Parathyroid adenoma (tissue), 2 donors: ENCODE results near the gene PATZ1.

Source experiments
- H2AFZ ChIP-seq: fragments of 300-600 bp; sonication (generic); one replicate; pipeline ENCODE4 v1.7.0; 2017; ENCODE audit warnings: antibody characterized with exemption, mild to moderate bottlenecking
- H3K27ac ChIP-seq: fragments of 300-600 bp; sonication (generic); one replicate; pipeline ENCODE4 v1.7.0; 2017
- H3K27me3 ChIP-seq: fragments of 300-600 bp; sonication (generic); one replicate; pipeline ENCODE4 v1.7.0; 2017; ENCODE audit warnings: low read length; ENCODE audit not compliant: control insufficient read depth, insufficient read depth
- H3K36me3 ChIP-seq: fragments of 300-600 bp; sonication (generic); one replicate; pipeline ENCODE4 v1.7.0; 2017; ENCODE audit warnings: low read length; ENCODE audit not compliant: control insufficient read depth, insufficient read depth
- H3K4me1 ChIP-seq: fragments of 300-600 bp; sonication (generic); one replicate; pipeline ENCODE4 v1.7.0; 2017; ENCODE audit warnings: control low read depth
- H3K4me2 ChIP-seq: fragments of 300-600 bp; sonication (generic); one replicate; pipeline ENCODE4 v1.7.0; 2017; ENCODE audit warnings: low read length
- H3K4me3 ChIP-seq: fragments of 300-600 bp; sonication (generic); one replicate; pipeline ENCODE4 v1.7.0; 2017; ENCODE audit warnings: low read depth, low read length
- H3K79me2 ChIP-seq: fragments of 300-600 bp; sonication (generic); one replicate; pipeline ENCODE4 v1.7.0; 2017; ENCODE audit warnings: control low read depth
- H3K9ac ChIP-seq: fragments of 300-600 bp; sonication (generic); one replicate; pipeline ENCODE4 v1.7.0; 2017; ENCODE audit warnings: mild to moderate bottlenecking
- H3K9me3 ChIP-seq: fragments of 300-600 bp; sonication (generic); one replicate; pipeline ENCODE4 v1.7.0; 2017; ENCODE audit warnings: low read length; ENCODE audit not compliant: control insufficient read depth
- CTCF ChIP-seq: fragments of 300-600 bp; sonication (generic); IDR thresholded peaks from one replicate; pipeline ENCODE4 v1.7.0; 2017; ENCODE audit warnings: antibody characterized with exemption, mild to moderate bottlenecking
- donor health status: primary hyperparathyroidism.

The PATZ1 gene

DNA sequence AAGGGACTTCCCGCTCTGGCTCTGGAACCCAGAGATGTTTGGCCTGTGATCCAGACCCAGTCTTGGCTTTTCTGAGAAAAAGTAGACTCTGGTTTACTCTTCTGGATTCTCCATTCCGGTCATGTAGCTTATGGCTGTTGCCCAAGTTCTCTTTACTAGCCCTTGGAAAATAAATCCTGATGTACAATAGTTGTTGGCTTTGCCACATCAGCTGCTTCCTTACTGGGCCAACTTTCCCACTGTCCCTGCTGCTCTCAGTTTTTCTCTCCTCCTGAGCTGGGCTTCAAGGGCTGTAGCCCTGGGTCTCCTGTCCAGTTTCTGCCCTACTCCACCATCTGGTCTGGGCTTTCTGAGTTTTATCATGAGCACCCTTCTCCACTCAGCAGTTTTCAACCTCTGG is 12.5 kb downstream of the PATZ1 start:
- no peak overlapping the region for H3K4me2 ChIP-seq
- H3K36me3 ChIP-seq = no peaks in the 10 kb centered on the region
- no peaks in the 10 kb centered on the region for H3K27me3 ChIP-seq
- H3K4me1 ChIP-seq = no peaks in the 10 kb centered on the region
- no peak overlapping the region for H3K9ac ChIP-seq
- no peaks in the 10 kb centered on the region for H3K79me2 ChIP-seq
- no peak overlapping the region for H3K4me3 ChIP-seq
- no peak for TF ChIP-seq CTCF
- no peak overlapping the region for H2AFZ ChIP-seq
- no peak overlapping the region for H3K27ac ChIP-seq
- H3K9me3 ChIP-seq = no peaks in the 10 kb centered on the region

DNA sequence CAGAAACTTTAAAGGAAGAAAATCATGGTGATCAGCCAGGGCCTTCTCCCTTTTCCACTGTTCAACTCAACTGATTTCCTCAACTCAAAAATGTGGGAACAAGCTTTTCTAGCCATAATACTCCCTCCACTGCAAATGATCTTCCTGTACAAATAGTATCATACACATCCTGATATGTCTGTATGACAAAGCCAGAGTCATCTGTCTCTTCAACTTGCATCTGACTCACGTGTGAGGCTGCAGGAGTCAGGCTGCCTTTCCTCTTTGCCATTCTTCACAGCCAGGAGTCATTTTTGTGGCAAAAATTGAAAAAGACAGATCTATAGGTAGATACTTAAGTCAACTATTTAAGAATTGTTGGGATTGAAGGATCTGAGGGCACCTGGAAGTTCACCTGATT is 13.3 kb downstream of the PATZ1 start:
- no peaks in the 10 kb centered on the region for H3K79me2 ChIP-seq
- no peaks in the 10 kb centered on the region for H3K9me3 ChIP-seq
- no peak for TF ChIP-seq CTCF
- H3K36me3 ChIP-seq = no peaks in the 10 kb centered on the region
- no peaks in the 10 kb centered on the region for H3K27me3 ChIP-seq
- H2AFZ ChIP-seq = no peak overlapping the region
- H3K4me3 ChIP-seq = no peak overlapping the region
- no peak overlapping the region for H3K9ac ChIP-seq
- H3K4me2 ChIP-seq = no peak overlapping the region
- no peak overlapping the region for H3K27ac ChIP-seq
- no peaks in the 10 kb centered on the region for H3K4me1 ChIP-seq

GRCh38 chr22:31332010-31332409 is 14.1 kb downstream of the PATZ1 start:
- no peaks in the 10 kb centered on the region for H3K79me2 ChIP-seq
- H3K9me3 ChIP-seq = no peaks in the 10 kb centered on the region
- no peak overlapping the region for H2AFZ ChIP-seq
- no peaks in the 10 kb centered on the region for H3K36me3 ChIP-seq
- no peak overlapping the region for H3K4me3 ChIP-seq
- no peak overlapping the region for H3K4me2 ChIP-seq
- no peak overlapping the region for H3K27ac ChIP-seq
- H3K4me1 ChIP-seq = no peaks in the 10 kb centered on the region
- H3K9ac ChIP-seq = no peak overlapping the region
- no peaks in the 10 kb centered on the region for H3K27me3 ChIP-seq
- TF ChIP-seq CTCF = no peak

DNA sequence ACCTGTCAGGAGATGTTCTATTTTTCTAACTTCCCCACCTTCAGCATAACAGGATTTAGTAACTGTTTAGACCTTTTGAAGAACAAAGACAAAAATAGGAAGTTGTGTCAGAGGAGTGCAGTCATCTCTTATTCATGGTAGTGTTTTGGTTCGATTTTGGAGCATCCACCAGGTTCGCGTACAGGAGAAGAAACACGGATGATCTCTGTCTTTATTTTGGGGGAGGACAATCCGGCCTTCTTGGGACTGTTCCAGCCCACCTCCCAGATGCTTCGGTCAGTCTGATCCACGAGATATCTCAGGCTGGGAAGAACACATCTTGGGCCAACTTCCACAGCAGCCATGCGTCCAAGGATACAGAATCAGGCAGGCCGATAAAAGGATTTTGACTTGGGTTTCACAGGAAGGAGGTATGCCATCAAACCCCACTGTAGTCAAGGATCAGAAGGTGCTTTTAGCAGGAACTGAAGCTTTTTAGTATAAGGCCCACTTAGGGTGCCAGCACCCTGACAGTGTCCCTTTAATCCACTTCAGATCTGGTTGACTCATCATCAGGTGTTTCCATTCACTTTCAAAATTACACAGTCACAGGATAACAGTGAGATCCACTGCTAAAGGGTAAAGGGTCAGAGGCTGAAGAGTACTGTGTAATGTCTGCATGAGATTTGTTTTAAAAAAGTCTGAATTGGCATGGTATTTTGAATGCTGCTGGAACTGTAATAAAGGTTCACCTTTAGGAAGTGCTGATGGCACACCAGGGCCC is 16.5 kb downstream of the PATZ1 start:
- Histone ChIP-seq H3K9ac (no peak overlapping the region), H2AFZ (no peak overlapping the region), H3K79me2 (no peaks in the 10 kb centered on the region), H3K27me3 (no peaks in the 10 kb centered on the region), H3K4me3 (no peak overlapping the region), H3K4me2 (peak overlapping the region; percentile 6), H3K9me3 (no peaks in the 10 kb centered on the region), H3K4me1 (no peaks in the 10 kb centered on the region), H3K27ac (no peak overlapping the region), H3K36me3 (no peaks in the 10 kb centered on the region)
- TF ChIP-seq CTCF = no peak

DNA sequence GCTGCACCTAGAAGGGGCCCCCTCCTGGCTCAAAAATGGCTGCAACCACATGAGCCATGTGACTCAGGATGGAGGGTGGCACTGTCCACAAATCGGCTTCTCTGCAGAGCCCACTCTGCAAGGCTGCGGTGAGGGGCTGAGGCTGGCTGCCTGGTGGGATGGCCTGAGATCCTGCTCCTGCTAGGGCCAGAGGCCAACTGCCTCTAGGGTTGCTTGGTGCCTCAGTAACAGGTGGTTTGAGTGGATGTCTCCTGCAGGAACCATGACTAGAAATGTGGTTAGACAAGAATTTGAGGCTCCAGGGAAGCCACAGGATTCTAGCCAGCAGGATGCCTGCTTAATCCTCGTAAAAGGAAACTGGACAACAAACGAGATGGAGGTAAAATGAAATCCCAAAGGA is 17.1 kb downstream of the PATZ1 start:
- no peaks in the 10 kb centered on the region for H3K4me1 ChIP-seq
- H3K36me3 ChIP-seq = no peaks in the 10 kb centered on the region
- H3K27ac ChIP-seq = no peak overlapping the region
- no peak overlapping the region for H3K4me3 ChIP-seq
- H3K79me2 ChIP-seq = no peaks in the 10 kb centered on the region
- H3K9ac ChIP-seq = no peak overlapping the region
- no peak overlapping the region for H3K4me2 ChIP-seq
- H3K27me3 ChIP-seq = no peaks in the 10 kb centered on the region
- no peak overlapping the region for H2AFZ ChIP-seq
- TF ChIP-seq CTCF = no peak
- H3K9me3 ChIP-seq = no peaks in the 10 kb centered on the region
